Activated naive CD4-positive, alpha-beta T cell treated with Interleukin-2 at 50 U/mL for 16 hours (primary cell): ENCODE results near the gene MCHR1.
"Not testable (repeated sequence)": the region's sequence is repeated elsewhere in the genome, so short reads cannot be mapped to it uniquely, and the experiment has no call there.

ENCODE experiments used
- DNase-seq: peaks from one replicate; pipeline ENCODE4 v3.0.0-alpha.2; 2020

MCHR1 gene

GRCh38 chr22:40679249-40679963 lies at the start of gene MCHR1:
TSS of gene MCHR1 (plus strand) at chr22:40679484. CDS start at chr22:40679653, 169 bp downstream.
- DNase-seq: no peak

GRCh38 chr22:40631925-40632324 lies 47.4 kb upstream of the MCHR1 start:
- DNase-seq: no peak

GRCh38 chr22:40633036-40633435 lies 46.2 kb upstream of the MCHR1 start:
- no peak for DNase-seq

- DNase-seq: no peak
Observed at GRCh38 chr22:40634119-40634903, 45.0 kb upstream of the MCHR1 start.

GRCh38 chr22:40635043-40635939 lies 44.0 kb upstream of the MCHR1 start:
- DNase-seq: no peak

GRCh38 chr22:40635940-40636379 lies 43.3 kb upstream of the MCHR1 start:
- DNase-seq: peak; percentile 7

- DNase-seq: peak; percentile 100
Observed at GRCh38 chr22:40636380-40637182, 42.7 kb upstream of the MCHR1 start, which contains the start of gene MRTFA. TSS of gene MRTFA (minus strand) at chr22:40636719.

- peak; percentile 68 for DNase-seq
Observed at GRCh38 chr22:40637183-40638150, 41.8 kb upstream of the MCHR1 start.

- no peak for DNase-seq
Observed at GRCh38 chr22:40638261-40638660, 41.0 kb upstream of the MCHR1 start.

GRCh38 chr22:40641269-40641668 lies 38.0 kb upstream of the MCHR1 start:
- DNase-seq: no peak

GRCh38 chr22:40642316-40642715 lies 37.0 kb upstream of the MCHR1 start:
- no peak for DNase-seq

GRCh38 chr22:40645579-40646197 lies 33.6 kb upstream of the MCHR1 start:
- no peak for DNase-seq

- DNase-seq: no peak
Observed at GRCh38 chr22:40648386-40648785, 30.9 kb upstream of the MCHR1 start.

GRCh38 chr22:40651057-40651456 lies 28.2 kb upstream of the MCHR1 start:
- DNase-seq: no peak

GRCh38 chr22:40651563-40652501 lies 27.5 kb upstream of the MCHR1 start:
- DNase-seq: peak; percentile 91

- no peak for DNase-seq
Observed at GRCh38 chr22:40653361-40653760, 25.9 kb upstream of the MCHR1 start.

GRCh38 chr22:40654522-40655167 lies 24.6 kb upstream of the MCHR1 start:
- DNase-seq: no peak

- not testable (repeated sequence) for DNase-seq
Observed at GRCh38 chr22:40655941-40656340, 23.3 kb upstream of the MCHR1 start.

- not testable (repeated sequence) for DNase-seq
Observed at GRCh38 chr22:40656651-40657050, 22.6 kb upstream of the MCHR1 start.
